Measurements from ENCODE around the gene STAT4.

Gene STAT4

DNA sequence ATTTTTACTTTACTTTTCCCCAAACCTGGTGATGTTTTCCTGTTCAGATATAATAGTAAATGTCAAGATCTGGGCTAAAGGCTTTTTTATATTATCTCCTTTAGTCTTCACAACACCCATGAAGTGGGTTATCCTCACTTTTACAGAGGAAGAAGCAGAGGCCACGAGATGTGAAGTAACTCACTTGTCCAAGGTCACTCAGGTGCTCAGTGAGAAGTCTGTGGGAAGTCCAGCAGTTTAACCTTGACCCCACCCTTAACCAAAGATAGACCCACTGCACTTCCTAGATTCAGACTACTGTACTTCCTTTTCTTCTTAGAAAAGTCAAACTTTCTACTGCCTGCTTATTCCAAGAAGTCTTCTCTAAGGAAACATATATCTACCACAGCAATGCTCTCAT, 80.5 kb downstream of the STAT4 start:
- H3K4me3 ChIP-seq = no peak overlapping the region
- DNase-seq (ENCODE audit: low spot score) = no peak
- TF ChIP-seq, protein P1, sequence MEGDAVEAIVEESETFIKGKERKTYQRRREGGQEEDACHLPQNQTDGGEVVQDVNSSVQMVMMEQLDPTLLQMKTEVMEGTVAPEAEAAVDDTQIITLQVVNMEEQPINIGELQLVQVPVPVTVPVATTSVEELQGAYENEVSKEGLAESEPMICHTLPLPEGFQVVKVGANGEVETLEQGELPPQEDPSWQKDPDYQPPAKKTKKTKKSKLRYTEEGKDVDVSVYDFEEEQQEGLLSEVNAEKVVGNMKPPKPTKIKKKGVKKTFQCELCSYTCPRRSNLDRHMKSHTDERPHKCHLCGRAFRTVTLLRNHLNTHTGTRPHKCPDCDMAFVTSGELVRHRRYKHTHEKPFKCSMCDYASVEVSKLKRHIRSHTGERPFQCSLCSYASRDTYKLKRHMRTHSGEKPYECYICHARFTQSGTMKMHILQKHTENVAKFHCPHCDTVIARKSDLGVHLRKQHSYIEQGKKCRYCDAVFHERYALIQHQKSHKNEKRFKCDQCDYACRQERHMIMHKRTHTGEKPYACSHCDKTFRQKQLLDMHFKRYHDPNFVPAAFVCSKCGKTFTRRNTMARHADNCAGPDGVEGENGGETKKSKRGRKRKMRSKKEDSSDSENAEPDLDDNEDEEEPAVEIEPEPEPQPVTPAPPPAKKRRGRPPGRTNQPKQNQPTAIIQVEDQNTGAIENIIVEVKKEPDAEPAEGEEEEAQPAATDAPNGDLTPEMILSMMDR (IDR thresholded peaks at IDR 0.05) = no peak
- no peak overlapping the region for H3K27ac ChIP-seq

DNA sequence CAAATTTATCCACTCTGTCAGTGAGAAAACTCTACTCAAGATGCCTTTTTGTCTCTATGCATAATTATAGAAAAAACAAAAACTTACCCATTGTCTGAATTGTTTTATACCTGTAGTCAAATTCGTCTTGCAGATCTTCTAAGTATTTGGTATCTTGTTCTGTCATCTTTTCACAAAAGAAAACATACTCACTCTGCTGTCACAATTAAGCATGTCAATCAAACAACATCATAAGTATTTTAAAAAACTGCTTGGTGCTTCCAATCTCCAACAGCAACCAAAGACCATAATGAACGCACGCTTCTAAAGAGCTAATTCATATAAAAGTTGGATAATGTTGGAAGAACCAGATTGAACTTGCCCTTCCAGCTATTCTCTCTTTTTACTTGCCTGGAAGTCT, 81.2 kb downstream of the STAT4 start:
- TF ChIP-seq, protein P1 (IDR thresholded peaks at IDR 0.05) = no peak
- no peak overlapping the region for H3K4me3 ChIP-seq
- no peak overlapping the region for H3K27ac ChIP-seq
- no peak for DNase-seq (ENCODE audit: low spot score)

DNA sequence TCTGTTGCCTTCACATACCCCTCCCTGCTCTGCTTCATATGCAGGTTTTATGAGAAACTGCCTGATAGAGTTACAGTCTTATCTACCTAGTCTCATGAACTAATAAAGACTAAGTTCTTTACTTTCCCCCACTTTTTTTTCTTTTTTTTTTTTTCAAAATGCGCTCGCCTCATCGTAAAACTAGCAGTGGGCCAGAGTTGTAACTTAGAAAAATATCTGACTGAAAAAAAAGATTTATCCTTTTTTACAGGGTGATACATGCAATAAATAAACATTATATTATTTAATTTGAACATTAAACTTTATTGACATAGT, 83.9 kb downstream of the STAT4 start:
- TF ChIP-seq, protein P1 (IDR thresholded peaks at IDR 0.05) = no peak
- H3K4me3 ChIP-seq = no peak overlapping the region
- no peak for DNase-seq (ENCODE audit: low spot score)
- H3K27ac ChIP-seq = no peak overlapping the region

- TF ChIP-seq, protein P1 (IDR thresholded peaks at IDR 0.05) = no peak
- H3K27ac ChIP-seq = no peak overlapping the region
- H3K4me3 ChIP-seq = no peak overlapping the region
- no peak for DNase-seq (ENCODE audit: low spot score)
These were observed 84.4 kb downstream of the STAT4 start for GRCh38 chr2:191066197-191066918.

DNA sequence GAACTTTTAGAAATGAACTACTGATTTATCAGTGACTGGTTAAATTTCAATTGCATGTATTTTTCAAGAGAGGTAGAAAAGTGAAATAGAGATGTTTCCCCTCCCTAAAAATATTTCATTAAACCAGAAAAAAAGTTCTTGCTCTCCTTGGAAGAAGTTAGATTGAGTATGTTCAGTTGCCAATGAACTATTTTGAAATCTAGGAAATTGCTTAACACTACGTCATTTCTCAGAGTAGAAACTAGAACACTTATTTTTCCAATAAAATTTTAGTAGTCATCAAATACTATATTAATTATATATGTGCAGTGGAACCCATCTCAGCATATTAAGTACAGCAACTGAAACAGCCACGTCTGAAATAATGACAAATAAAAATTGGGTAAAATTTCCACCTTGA, 85.0 kb downstream of the STAT4 start:
- H3K27ac ChIP-seq = no peak overlapping the region
- H3K4me3 ChIP-seq = no peak overlapping the region
- TF ChIP-seq, protein P1 (IDR thresholded peaks at IDR 0.05) = no peak
- DNase-seq (ENCODE audit: low spot score) = no peak

- DNase-seq (ENCODE audit: low spot score) = no peak
- no peak overlapping the region for H3K4me3 ChIP-seq
- no peak overlapping the region for H3K27ac ChIP-seq
- TF ChIP-seq, protein P1 (IDR thresholded peaks at IDR 0.05) = no peak
These were observed 86.2 kb downstream of the STAT4 start for GRCh38 chr2:191064590-191064989.

GRCh38 chr2:191063584-191063983, 87.2 kb downstream of the STAT4 start:
- no peak for DNase-seq (ENCODE audit: low spot score)
- TF ChIP-seq, protein P1 (IDR thresholded peaks at IDR 0.05) = no peak
- no peak overlapping the region for H3K27ac ChIP-seq
- H3K4me3 ChIP-seq = no peak overlapping the region
